HK-2 (cell line): Measurements from ENCODE around the gene RAX.
A peak's percentile ranks its signal among the peaks of the same experiment; 100 is the strongest.

Source experiments
- DNase-seq: peaks from one replicate; pipeline ENCODE4 v3.0.0-alpha.2; 2018; ENCODE audit not compliant: unreplicated experiment

Gene RAX

DNA sequence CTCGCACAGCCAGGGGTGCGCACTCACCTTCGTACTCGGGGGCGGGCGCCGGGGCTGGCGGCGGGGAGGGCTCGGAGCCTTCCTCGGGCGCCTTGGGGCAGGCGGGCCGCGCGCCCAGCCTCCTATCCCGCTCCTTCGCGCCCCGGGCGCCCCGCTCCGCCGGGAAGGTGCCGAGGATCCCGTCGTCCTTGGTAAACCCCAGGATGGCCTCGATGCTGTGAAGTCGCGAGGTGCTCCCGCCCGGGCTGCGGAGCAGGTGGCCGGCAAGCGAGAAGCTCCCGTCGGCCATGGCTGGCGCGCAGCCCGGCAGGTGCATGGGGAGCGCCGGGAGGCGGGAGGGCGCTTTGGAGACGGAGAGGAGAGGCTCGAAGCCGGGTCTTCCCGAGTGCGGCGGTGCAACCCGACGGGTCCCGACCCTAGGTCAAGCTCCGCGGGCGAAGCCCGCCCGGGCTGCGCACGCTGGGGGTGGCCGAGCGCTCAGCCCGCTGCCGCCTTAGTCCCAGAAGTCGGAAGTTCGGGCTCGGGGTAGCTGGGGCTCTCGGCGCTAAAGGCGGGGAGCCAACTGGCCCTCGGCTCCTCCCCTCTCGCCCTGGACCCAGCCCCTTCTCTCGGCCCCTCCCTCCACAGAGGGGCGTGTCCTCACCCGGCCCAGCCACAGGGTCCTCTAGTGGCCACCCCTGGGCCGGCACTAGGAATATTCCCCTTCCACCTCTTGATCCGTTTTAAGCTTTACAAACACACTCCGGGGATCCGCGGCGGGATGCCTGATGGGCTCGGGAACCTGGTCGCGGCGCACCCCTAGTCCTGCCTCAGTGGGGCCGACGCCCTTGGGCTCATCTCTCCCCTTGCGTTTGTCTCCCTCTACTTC, at the start of gene RAX:
Gene RAX (minus strand): TSS at position 564 of the 868 bp plus-strand sequence. CDS start 248 bp downstream, at position 316.
- DNase-seq = no peak

GRCh38 chr18:59318460-59319050, 45.3 kb upstream of the RAX start, which contains the start of gene CPLX4:
TSS of gene CPLX4 (minus strand) at chr18:59318649. CDS start at chr18:59318462, 187 bp downstream.
- no peak for DNase-seq

DNA sequence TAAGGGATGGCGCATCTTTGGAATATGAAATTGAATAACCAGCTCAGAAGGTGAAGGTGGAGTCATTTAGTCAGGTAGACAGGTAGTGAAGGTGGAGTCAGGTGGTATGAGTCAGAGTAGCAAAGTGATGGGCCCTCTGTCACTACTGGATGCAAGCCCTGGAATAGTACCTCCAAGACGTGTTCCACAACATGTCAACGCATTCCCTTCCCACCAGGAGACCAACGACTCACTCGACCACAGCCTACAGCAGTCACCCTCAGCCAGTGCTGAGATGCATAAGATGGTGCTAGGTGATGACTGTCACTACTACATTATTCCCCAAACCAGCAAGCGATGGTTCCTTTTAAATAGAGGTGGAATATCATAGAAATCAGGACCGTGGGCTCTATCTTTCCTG, 38.4 kb upstream of the RAX start:
- DNase-seq = peak; percentile 34

- no peak for DNase-seq
These were observed 35.6 kb upstream of the RAX start for GRCh38 chr18:59308938-59309260.

- peak; percentile 60 for DNase-seq
These were observed 35.1 kb upstream of the RAX start for GRCh38 chr18:59308248-59308937.

DNA sequence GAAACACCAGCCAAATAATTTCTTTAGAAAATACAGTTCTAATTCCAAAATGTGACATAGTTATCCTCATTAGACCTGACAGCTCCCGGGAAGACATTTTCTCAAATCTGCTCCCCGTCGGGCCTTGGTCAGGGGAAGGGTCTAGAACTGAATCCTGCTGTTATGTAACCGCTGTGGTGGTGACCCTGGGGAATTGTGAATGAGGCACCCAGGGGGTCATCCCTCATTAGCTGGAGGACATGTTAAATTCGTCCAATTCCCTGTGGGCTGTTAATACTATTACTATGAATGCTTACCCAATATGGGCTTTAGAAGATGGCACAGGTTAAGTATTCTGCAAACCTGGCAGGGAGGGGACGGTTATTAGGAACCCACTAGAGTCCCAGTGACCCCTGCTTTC, 33.4 kb upstream of the RAX start:
- no peak for DNase-seq

DNA sequence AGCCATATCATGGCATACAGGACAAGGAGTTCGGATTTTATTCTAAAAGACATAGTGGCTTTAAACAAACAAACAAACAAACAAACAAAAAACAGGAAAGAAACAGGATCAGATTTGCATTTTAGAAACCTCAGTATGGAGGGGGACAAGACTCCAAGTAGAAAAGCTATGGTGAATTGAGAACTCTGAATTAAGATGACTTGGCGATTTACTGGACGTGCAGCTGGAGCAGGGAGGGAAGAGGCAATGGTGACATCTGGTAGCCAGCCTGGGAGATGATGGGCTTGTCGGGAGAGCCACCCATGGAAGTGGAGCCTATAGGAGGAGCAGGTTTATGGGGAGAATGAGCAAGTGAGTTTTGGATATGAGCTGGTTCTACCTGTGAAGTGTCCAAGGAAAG, 32.0 kb upstream of the RAX start:
- no peak for DNase-seq

DNA sequence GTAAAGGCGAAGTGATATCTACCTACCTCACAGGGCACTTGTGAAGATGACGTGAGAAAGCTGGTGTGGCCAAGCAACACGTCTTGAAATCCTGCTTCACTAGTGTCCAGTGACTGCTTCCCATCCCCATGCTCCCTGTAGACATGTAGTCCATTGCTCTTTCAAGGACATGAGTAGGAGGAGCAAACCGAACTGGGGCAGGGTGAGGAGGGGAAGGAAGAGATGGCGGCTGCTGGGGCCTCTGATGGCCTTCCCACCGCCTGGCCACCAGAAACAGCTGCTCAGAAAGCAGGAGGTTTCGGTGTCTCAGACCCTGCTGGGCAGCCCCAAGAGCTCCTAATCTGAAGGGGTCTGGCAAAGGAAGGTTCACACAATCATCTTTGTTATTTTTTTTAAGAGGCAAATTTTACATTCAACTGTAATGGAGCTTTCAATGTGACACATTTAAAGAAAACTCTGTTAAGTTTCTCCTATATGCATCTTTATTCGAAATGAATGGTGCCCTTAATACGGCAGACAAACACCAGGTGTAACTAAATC, 30.5 kb upstream of the RAX start:
- DNase-seq = no peak

GRCh38 chr18:59303006-59303405, 29.8 kb upstream of the RAX start:
- no peak for DNase-seq

DNA sequence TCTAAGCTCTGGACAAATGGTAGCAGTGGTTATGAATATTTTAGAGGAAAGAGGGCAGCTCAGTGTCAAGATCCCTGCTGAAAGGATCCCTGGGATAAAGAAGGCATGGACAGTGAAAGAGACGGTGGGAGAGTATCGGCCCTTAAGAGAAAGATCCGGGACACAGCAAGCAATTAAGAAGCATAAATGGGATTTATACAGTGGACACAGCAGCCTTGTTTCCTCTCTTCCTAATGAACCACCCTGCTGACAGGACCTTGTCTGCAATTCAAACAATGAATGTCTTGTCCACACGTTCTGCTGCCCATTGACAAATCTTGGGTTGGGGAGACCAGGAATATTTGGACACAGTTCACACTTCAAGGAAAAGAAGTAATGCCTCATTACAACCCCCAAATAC, 28.7 kb upstream of the RAX start:
- no peak for DNase-seq

GRCh38 chr18:59300676-59301285, 27.5 kb upstream of the RAX start:
- DNase-seq = no peak

- DNase-seq = no peak
These were observed 25.6 kb upstream of the RAX start for GRCh38 chr18:59298871-59299270.

DNA sequence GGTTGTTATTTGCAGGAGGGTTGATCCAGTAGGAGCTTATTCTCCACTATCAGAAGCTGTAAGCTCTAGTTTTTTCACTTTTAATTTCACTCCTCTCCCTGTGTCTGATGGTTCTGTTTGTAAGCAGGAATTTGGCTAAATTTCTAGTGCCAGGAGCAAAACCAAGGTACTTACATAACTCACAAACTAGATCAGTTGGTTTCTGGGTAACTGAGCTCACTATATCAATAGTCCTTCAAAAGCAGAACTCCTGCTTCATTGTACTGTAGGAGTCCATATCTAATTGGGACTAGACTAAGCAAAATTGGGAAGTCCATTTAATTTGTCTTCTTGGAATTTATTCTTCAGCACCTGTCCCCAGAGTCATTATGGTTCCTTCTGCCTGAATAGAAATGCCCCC, 20.1 kb upstream of the RAX start:
- DNase-seq = no peak

- DNase-seq = no peak
These were observed 13.1 kb upstream of the RAX start for GRCh38 chr18:59286341-59286740.

GRCh38 chr18:59282341-59282740, 9.1 kb upstream of the RAX start:
- DNase-seq = no peak

GRCh38 chr18:59279722-59280121, 6.5 kb upstream of the RAX start:
- no peak for DNase-seq

DNA sequence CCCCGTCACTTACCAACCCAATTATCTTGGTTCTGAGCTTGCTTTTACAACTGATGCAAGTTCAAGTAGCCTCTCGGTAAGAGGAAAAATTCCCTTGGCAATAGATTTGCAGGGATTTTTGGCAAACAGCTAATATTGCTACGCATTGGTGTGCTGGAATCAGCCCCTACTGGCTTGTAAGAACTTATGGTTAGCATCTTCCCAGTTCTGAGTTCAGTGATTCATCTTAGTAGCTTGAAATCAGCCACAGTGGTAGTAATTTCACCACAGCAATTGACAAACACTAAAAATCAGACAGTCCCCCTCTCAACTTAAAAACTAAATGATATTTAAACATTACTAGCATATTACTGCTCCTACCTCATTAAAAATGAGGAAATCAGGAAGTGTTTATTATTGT, 5.9 kb upstream of the RAX start:
- no peak for DNase-seq

GRCh38 chr18:59278793-59279192, 5.5 kb upstream of the RAX start:
- DNase-seq = no peak

DNA sequence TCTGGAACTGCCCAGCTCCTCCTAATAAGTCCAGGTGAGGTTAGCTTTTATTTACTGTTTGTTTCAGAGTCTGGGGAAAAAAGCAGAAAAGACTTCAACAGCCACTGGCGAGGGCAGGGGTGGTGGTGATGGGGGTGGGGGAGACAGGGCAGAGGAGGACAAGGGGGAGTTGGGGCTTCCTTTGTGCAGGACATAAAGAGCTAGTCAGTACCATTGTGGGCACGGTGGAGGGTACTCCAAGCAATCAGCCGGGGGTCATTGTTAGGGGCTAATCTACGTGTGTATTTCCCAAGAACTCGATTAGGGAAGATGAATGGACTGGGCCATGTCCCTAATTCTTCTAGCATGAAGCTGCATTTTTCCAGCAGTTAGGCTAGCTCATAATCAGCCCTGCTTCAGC, 2.8 kb upstream of the RAX start:
- no peak for DNase-seq

- DNase-seq = no peak
These were observed 2.2 kb upstream of the RAX start for GRCh38 chr18:59275406-59275949.

- DNase-seq = no peak
These were observed 1.3 kb upstream of the RAX start for GRCh38 chr18:59274533-59274928.
